CD4-positive, CD25-positive, alpha-beta regulatory T cell (primary cell): ENCODE measurements around the gene HOXA4. TPM values are rescaled to one million over a fixed set of nuclear protein-coding genes. Genes with fewer than 3 reads are reported as not detected.

ENCODE experiments used
- ATAC-seq, 2 donors: fragments of 150-1000 bp; cut with Tn5 transposase; one replicate each; pipeline ENCODE4 v1.10.0; 2021; ENCODE audit warnings: low read depth in 2 of 2, moderate number of reproducible peaks in 2 of 2, moderate library complexity in 1 of 2
- DNase-seq, 3 donors: peaks; one replicate each; pipeline versions ENCODE4 v3.0.0 to v3.0.0-alpha.2; 2012 to 2022; ENCODE audit warnings: mixed read lengths in 1 of 3
- H3K27ac ChIP-seq: one replicate; pipeline ENCODE4 v1.7.0; 2013; ENCODE audit warnings: mild to moderate bottlenecking, low read length; ENCODE audit not compliant: insufficient read depth, poor library complexity, severe bottlenecking
- H3K27me3 ChIP-seq: one replicate; pipeline ENCODE4 v1.7.0; 2013; ENCODE audit warnings: low read length; ENCODE audit not compliant: control insufficient read depth, insufficient read depth
- H3K36me3 ChIP-seq: one replicate; pipeline ENCODE4 v1.7.0; 2013; ENCODE audit warnings: mild to moderate bottlenecking, low read length, moderate library complexity; ENCODE audit not compliant: control insufficient read depth, insufficient read depth
- H3K4me1 ChIP-seq: 2 replicates; pipeline ENCODE4 v1.7.0; 2013; ENCODE audit warnings: mild to moderate bottlenecking, low read length; ENCODE audit not compliant: insufficient read depth, control insufficient read depth, poor library complexity, severe bottlenecking
- H3K4me3 ChIP-seq: one replicate; pipeline ENCODE4 v1.7.0; 2013; ENCODE audit warnings: low read depth, mild to moderate bottlenecking, low read length, moderate library complexity
- H3K9me3 ChIP-seq, 2 experiments: 1 replicate in 1 of 2; 2 replicates in 1 of 2; pipeline ENCODE4 v1.7.0; 2013; ENCODE audit warnings: low read length in 2 of 2, mild to moderate bottlenecking in 1 of 2, moderate library complexity in 1 of 2; ENCODE audit not compliant: control insufficient read depth in 2 of 2
- H3K27ac Mint-ChIP-seq, 3 donors: one replicate each; pipeline ENCODE4 v1.8.0; 2020 to 2022; ENCODE audit warnings: mild to moderate bottlenecking in 3 of 3, mixed read lengths in 3 of 3, moderate library complexity in 2 of 3
- H3K27me3 Mint-ChIP-seq: one replicate; pipeline ENCODE4 v1.8.0; 2022; ENCODE audit warnings: mild to moderate bottlenecking, mixed read lengths
- H3K36me3 Mint-ChIP-seq: one replicate; pipeline ENCODE4 v1.8.0; 2020; ENCODE audit warnings: mixed read lengths
- H3K4me1 Mint-ChIP-seq, 4 donors: one replicate each; pipeline ENCODE4 v1.8.0; 2020 to 2022; ENCODE audit warnings: mixed read lengths in 4 of 4, mild to moderate bottlenecking in 1 of 4
- H3K4me3 Mint-ChIP-seq, 4 donors: one replicate each; pipeline ENCODE4 v1.8.0; 2020 to 2022; ENCODE audit warnings: mild to moderate bottlenecking in 4 of 4, mixed read lengths in 4 of 4, moderate library complexity in 3 of 4
- H3K9me3 Mint-ChIP-seq, 7 donors: one replicate each; pipeline ENCODE4 v1.8.0; 2020 to 2022; ENCODE audit warnings: mixed read lengths in 7 of 7, mild to moderate bottlenecking in 3 of 7, moderate library complexity in 2 of 7
- polyA plus RNA-seq, 4 donors: library from polyadenylated mRNA; unstranded; fragments of 300-500 nt; fragmentation: Illumina TruSeq; gene quantifications; one replicate each; pipeline ENCODE4 v1.2.3, GENCODE V29; 2021
- total RNA-seq: library from RNA; stranded (reverse); gene quantifications from one replicate; pipeline ENCODE4 v1.2.3, GENCODE V29; 2022

The HOXA4 gene
- total and polyA plus RNA-seq, 5 donors from 2014 or later, result 0.13 to 0.18 TPM; not detected in 3

DNA sequence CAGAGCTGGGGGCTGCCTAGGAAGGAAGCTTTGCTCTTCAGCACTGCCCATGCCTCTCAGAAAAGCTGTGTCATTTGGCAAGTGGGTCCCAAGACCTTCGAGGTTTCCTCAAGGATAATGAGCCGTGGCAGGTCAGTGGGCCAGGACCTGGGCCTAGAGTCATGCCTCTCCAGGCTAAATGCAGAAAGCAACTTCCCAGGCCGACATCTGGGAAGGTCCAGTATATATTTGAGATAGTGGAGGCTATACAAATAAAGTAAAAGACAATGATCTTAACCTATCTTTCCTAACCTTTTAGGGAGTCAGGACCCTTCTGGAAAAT lies 45.9 kb upstream of the HOXA4 start:
- Mint-ChIP-seq H3K9me3 (peaks cover 0 to 6% (median 0%) of the 10 kb centered on the region in 7 donors), H3K27ac (no peak overlapping the region), H3K4me1 (peaks cover 3 to 30% (median 16%) of the 10 kb centered on the region in 4 donors), H3K27me3 (peaks cover 77% of the 10 kb centered on the region), H3K4me3 (peak overlapping the region in 1 of 4 donors; percentile 8), H3K36me3 (no peaks in the 10 kb centered on the region)
- ATAC-seq (no peak), DNase-seq (no peak)
- no peak overlapping the region for H3K4me3 ChIP-seq
- no peaks in the 10 kb centered on the region for H3K36me3 ChIP-seq
- peaks cover 37% of the 10 kb centered on the region for H3K4me1 ChIP-seq
- H3K27me3 ChIP-seq, result peaks cover 36% of the 10 kb centered on the region
- no peaks in the 10 kb centered on the region for H3K9me3 ChIP-seq
- no peak overlapping the region for H3K27ac ChIP-seq

DNA sequence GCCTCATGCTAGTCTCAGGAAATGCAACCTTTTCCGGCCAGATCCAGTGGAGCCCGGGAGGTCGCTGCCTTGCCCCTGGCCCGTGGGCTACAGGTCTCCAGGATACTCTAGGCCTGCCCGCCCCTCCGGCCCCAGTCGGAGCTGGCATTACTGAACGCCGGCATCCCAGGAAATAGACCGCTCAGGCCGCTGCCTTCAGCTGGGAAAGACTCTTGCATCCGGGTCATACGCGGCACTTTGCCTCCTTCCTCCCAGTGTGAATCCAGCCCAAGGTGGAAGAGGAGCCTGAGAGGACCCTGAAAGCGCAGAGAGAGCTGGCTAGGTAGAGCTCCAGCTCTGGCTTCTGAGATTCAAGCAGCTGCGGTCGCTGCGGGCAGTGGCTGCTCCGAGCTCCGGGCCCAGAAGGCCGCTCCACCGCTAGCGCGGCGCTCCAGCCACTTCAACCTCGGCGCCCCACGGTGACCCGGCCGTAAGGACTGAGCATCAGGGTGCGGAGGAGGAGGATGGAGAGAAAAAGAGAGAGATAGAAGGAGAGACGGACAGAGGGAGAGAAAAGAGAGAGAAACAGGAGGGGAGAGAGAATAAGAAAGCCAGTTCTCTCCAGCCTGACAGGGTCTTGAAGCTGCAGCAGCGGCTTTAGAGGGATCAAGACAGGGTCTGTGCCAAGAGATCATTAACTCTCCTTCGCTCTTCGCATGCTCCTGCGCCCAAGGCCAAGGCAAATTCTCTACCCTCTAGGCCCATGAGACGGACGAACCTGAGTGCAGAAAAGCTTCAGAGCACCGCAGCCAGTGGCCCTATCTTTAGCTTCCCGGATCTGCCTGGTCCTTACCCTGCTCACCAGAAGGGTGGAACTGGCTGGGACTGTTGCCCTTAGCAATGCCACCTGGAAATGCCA lies 45.3 kb upstream of the HOXA4 start:
- peak overlapping the region in 1 of 4 donors; percentile 70 for H3K4me3 Mint-ChIP-seq
- Histone ChIP-seq H3K36me3 (no peaks in the 10 kb centered on the region), H3K27ac (no peak overlapping the region), H3K4me1 (peaks cover 37% of the 10 kb centered on the region), H3K27me3 (peaks cover 42% of the 10 kb centered on the region), H3K4me3 (no peak overlapping the region), H3K9me3 (no peaks in the 10 kb centered on the region)
- DNase-seq (no peak), ATAC-seq (no peak)
- peaks cover 9 to 32% (median 18%) of the 10 kb centered on the region in 4 donors for H3K4me1 Mint-ChIP-seq
- H3K36me3 Mint-ChIP-seq, result no peaks in the 10 kb centered on the region
- H3K9me3 Mint-ChIP-seq, result peaks cover 0 to 8% (median 0%) of the 10 kb centered on the region in 7 donors
- peaks cover 77% of the 10 kb centered on the region for H3K27me3 Mint-ChIP-seq
- H3K27ac Mint-ChIP-seq, result no peak overlapping the region

- Histone ChIP-seq H3K4me3 (no peak overlapping the region), H3K27me3 (peaks cover 50% of the 10 kb centered on the region), H3K9me3 (no peaks in the 10 kb centered on the region), H3K27ac (no peak overlapping the region), H3K4me1 (peaks cover 39% of the 10 kb centered on the region), H3K36me3 (no peaks in the 10 kb centered on the region)
- Mint-ChIP-seq H3K4me1 (peaks cover 10 to 32% (median 17%) of the 10 kb centered on the region in 4 donors), H3K9me3 (peaks cover 0 to 8% (median 0%) of the 10 kb centered on the region in 7 donors), H3K4me3 (peak overlapping the region; percentile 46 to 70 (median 57)), H3K36me3 (no peaks in the 10 kb centered on the region), H3K27me3 (peaks cover 79% of the 10 kb centered on the region), H3K27ac (no peak overlapping the region)
- ATAC-seq, result no peak
- no peak for DNase-seq
Measured at GRCh38 chr7:27174874-27175625, 44.5 kb upstream of the HOXA4 start.

- Histone ChIP-seq H3K4me1 (peaks cover 41% of the 10 kb centered on the region), H3K27ac (no peak within 1 kb of the TSS), H3K36me3 (no peaks in the 10 kb centered on the region), H3K4me3 (no peak within 1 kb of the TSS), H3K27me3 (peaks cover 47% of the 10 kb centered on the region), H3K9me3 (no peaks in the 10 kb centered on the region)
- Mint-ChIP-seq H3K36me3 (no peaks in the 10 kb centered on the region), H3K27me3 (peaks cover 74% of the 10 kb centered on the region), H3K9me3 (peaks cover 0 to 8% (median 0%) of the 10 kb centered on the region in 7 donors), H3K27ac (peak within 1 kb of the TSS in 1 of 3 donors; percentile 56), H3K4me3 (peak within 1 kb of the TSS; percentile 48 to 85 (median 62)), H3K4me1 (peaks cover 9 to 29% (median 12%) of the 10 kb centered on the region in 4 donors)
- ATAC-seq (no peak), DNase-seq (peak in 1 of 3 donors; percentile 7)
Measured at GRCh38 chr7:27173956-27174873, 43.7 kb upstream of the HOXA4 start, which contains the start of gene HOXA10. TSS of gene HOXA10 (minus strand) at chr7:27174320. CDS start at chr7:27174306, 14 bp downstream.

GRCh38 chr7:27173511-27173955 lies 43.0 kb upstream of the HOXA4 start:
- no peak overlapping the region for H3K4me3 ChIP-seq

GRCh38 chr7:27172823-27173510 lies 42.4 kb upstream of the HOXA4 start:
- Mint-ChIP-seq H3K4me3 (peak overlapping the region in 2 of 4 donors; percentile 73 to 78), H3K27me3 (peaks cover 74% of the 10 kb centered on the region), H3K4me1 (peaks cover 10 to 39% (median 13%) of the 10 kb centered on the region in 4 donors), H3K9me3 (peaks cover 0 to 11% (median 0%) of the 10 kb centered on the region in 7 donors), H3K36me3 (no peaks in the 10 kb centered on the region), H3K27ac (peak overlapping the region in 1 of 3 donors; percentile 56)
- H3K9me3 ChIP-seq, result no peaks in the 10 kb centered on the region
- H3K36me3 ChIP-seq, result no peaks in the 10 kb centered on the region
- ATAC-seq (no peak), DNase-seq (peak in 1 of 3 donors; percentile 17)
- H3K27me3 ChIP-seq, result peaks cover 44% of the 10 kb centered on the region
- no peak overlapping the region for H3K4me3 ChIP-seq
- H3K27ac ChIP-seq, result no peak overlapping the region
- H3K4me1 ChIP-seq, result peaks cover 44% of the 10 kb centered on the region

More at GRCh38 chr7:27173511-27173955, 43.0 kb upstream of the HOXA4 start:
- Mint-ChIP-seq H3K27ac (no peak overlapping the region), H3K4me3 (no peak overlapping the region), H3K9me3 (peaks cover 0 to 9% (median 0%) of the 10 kb centered on the region in 7 donors), H3K36me3 (no peaks in the 10 kb centered on the region), H3K4me1 (peaks cover 10 to 34% (median 12%) of the 10 kb centered on the region in 4 donors), H3K27me3 (peaks cover 74% of the 10 kb centered on the region)
- DNase-seq (no peak), ATAC-seq (peak; percentile 56 to 62)
- Histone ChIP-seq H3K27me3 (peaks cover 44% of the 10 kb centered on the region), H3K27ac (no peak overlapping the region), H3K36me3 (no peaks in the 10 kb centered on the region), H3K9me3 (no peaks in the 10 kb centered on the region), H3K4me1 (peaks cover 44% of the 10 kb centered on the region)
